Testis (tissue), 3 donors: ENCODE data around the gene OLFML2A. TPM values are rescaled to one million over a fixed set of nuclear protein-coding genes. Genes with fewer than 3 reads are reported as not detected.

Experiments
- DNase-seq: peaks from one replicate; pipeline ENCODE4 v3.0.0-alpha.2; 2019
- H3K27ac ChIP-seq, 2 donors: fragments of 200-600 bp; sonication (generic); one replicate each; pipeline ENCODE4 v1.5.1; 2019
- H3K27me3 ChIP-seq: fragments of 200-600 bp; sonication (generic); one replicate; pipeline ENCODE4 v1.5.1; 2019
- H3K36me3 ChIP-seq: fragments of 200-600 bp; sonication (generic); one replicate; pipeline ENCODE4 v1.5.1; 2017; ENCODE audit warnings: low read depth; ENCODE audit errors: missing control alignments
- H3K4me1 ChIP-seq: fragments of 200-600 bp; sonication (generic); one replicate; pipeline ENCODE4 v1.5.1; 2019
- H3K4me3 ChIP-seq, 2 donors: fragments of 200-600 bp; sonication (generic); one replicate each; pipeline ENCODE4 v1.5.1; 2017 to 2019
- H3K9me3 ChIP-seq: fragments of 200-600 bp; sonication (generic); one replicate; pipeline ENCODE4 v1.5.1; 2017
- CTCF ChIP-seq, 3 experiments: fragments of 450-650 bp in 2 of 3; fragments of 200-600 bp in 1 of 3; sonication (generic) in 1 of 3; IDR thresholded peaks; one replicate each; pipeline ENCODE4 v1.5.1; 2016 to 2019; ENCODE audit warnings: antibody characterized with exemption in 3 of 3, mild to moderate bottlenecking in 2 of 3, moderate library complexity in 1 of 3
- POLR2A ChIP-seq: fragments of 450-650 bp; IDR thresholded peaks from one replicate; pipeline ENCODE4 v1.6.1; 2017; ENCODE audit warnings: antibody characterized with exemption, mild to moderate bottlenecking, moderate library complexity
- WGBS, 2 donors: methylation state at CpG; one replicate each; pipeline ENCODE4 v1.1.5; 2018; 5-methylcytosine and 5-hydroxymethylcytosine counted together
- intact Hi-C: fragments of 100-400 bp; cut with DNase I; formaldehyde crosslinking; loops from one replicate; pipeline ENCODE4 v1.15.1; 2023; ENCODE audit warnings: low total_unique reads
- polyA plus RNA-seq: library from polyadenylated mRNA; stranded (reverse); fragments of 350-450 nt; fragmentation: Illumina TruSeq; extraction: RNeasy Lipid Tissue Mini Kit (QIAGEN cat#74804); gene quantifications from one replicate; pipeline ENCODE4 v1.2.3, GENCODE V29; 2014; ENCODE audit warnings: low read depth, low replicate concordance; ENCODE audit not compliant: insufficient read depth
- total RNA-seq, 2 donors: library from RNA; depleted of rRNA; stranded (reverse); fragments of >200 nt; gene quantifications; one replicate each; pipeline ENCODE4 v1.2.3, GENCODE V29; 2016

OLFML2A gene
- total and polyA plus RNA-seq, 3 donors from 2014 or later, result 2.6 to 5.2 (median 4.0) TPM

DNA sequence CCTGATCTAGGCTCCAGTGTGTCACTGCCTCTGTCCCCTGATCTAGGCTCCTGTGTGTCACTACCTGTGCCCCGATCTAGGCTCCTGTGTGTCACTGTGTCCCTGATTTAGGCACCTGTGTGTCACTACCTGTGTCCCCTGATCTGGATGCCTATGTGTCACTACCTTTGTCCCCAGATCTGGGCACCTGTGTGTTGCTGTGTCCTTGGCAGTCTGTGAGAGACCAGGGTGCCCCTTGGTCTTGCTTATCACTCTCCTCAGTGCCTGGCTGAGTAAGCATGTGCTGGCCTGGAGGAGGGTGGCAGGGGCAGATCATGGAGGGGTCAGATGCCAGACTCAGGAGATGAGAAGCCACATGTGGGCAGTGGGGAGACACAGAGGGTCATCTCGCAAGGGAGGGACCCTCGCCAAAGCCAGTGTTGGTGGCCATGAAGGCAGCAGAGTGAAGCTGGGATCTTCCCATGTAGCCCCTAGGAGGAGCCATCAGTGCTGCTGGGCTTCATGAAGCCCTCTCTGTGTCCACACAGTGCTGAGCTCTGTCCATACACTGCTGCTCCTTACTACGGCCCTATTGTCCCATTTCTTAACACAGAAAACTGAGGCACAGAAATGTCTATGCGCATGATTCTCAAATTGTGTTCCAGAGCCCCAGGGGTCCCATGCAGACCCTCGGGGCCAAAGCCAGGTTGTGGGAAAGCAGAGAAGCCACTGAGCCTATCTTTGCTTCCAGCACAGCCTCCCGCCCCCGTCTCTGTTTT lies 15.5 kb downstream of the OLFML2A start:
- intact Hi-C loops, result no loop called here

DNA sequence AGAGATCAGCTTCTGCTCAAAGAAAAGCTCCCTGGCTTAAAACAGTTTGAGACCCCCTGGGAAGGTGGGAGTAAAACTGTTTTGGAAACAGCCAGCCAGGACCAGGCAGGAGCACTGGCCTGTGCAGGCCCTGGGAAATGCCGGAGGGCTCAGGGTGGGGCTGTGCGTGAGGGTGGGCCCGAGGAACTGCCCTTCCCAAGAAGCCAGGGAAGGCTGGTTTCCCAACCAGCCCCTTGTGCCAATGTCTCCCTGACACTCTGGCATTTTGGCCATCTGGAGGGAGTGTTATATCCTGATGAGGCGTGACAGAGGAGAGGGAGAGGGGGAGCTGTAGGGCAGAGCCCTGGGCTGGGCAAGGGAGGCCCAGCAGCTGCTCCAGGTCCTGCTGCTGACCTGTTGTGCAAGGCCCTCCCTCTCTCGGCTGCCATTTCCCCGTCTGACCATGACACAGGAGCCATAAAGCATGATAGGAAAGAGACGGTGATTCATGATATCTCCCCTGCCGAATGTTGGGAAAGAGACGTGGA lies 16.1 kb downstream of the OLFML2A start:
- Histone ChIP-seq H3K27me3 (no peaks in the 10 kb centered on the region), H3K36me3 (no peaks in the 10 kb centered on the region), H3K4me3 (no peak overlapping the region), H3K4me1 (peaks cover 6% of the 10 kb centered on the region), H3K27ac (no peak overlapping the region), H3K9me3 (no peaks in the 10 kb centered on the region)
- intact Hi-C loops, result no loop called here
- 76 to 83% methylated on average over 7 to 9 of the region's 9 CpGs for WGBS, 2 donors
- TF ChIP-seq CTCF (IDR thresholded peaks at IDR 0.05), result no peak
- no peak for TF ChIP-seq POLR2A
- DNase-seq, result no peak

More for the DNA sequence above, 15.5 kb downstream of the OLFML2A start:
- peaks cover under 1% of the 10 kb centered on the region for H3K4me1 ChIP-seq
- H3K27me3 ChIP-seq, result no peaks in the 10 kb centered on the region
- no peak for DNase-seq
- no peak overlapping the region for H3K4me3 ChIP-seq
- 78 to 82% methylated on average over 8 of the region's 8 CpGs for WGBS, 2 donors
- TF ChIP-seq POLR2A (no peak), CTCF (IDR thresholded peaks at IDR 0.05) (no peak)
- no peaks in the 10 kb centered on the region for H3K36me3 ChIP-seq
- no peaks in the 10 kb centered on the region for H3K9me3 ChIP-seq
- H3K27ac ChIP-seq, result no peak overlapping the region

- H3K27ac ChIP-seq, result no peak overlapping the region
- H3K4me3 ChIP-seq, result no peak overlapping the region
- intact Hi-C loops, result no loop called here
- no peaks in the 10 kb centered on the region for H3K27me3 ChIP-seq
- WGBS, 2 donors, result 84 to 91% methylated on average over 4 to 11 of the region's 11 CpGs
- TF ChIP-seq CTCF (IDR thresholded peaks at IDR 0.05) (no peak), POLR2A (no peak)
- no peaks in the 10 kb centered on the region for H3K9me3 ChIP-seq
- peaks cover 6% of the 10 kb centered on the region for H3K4me1 ChIP-seq
- DNase-seq, result no peak
- no peaks in the 10 kb centered on the region for H3K36me3 ChIP-seq
Observed at GRCh38 chr9:124794902-124795491, 18.1 kb downstream of the OLFML2A start.

DNA sequence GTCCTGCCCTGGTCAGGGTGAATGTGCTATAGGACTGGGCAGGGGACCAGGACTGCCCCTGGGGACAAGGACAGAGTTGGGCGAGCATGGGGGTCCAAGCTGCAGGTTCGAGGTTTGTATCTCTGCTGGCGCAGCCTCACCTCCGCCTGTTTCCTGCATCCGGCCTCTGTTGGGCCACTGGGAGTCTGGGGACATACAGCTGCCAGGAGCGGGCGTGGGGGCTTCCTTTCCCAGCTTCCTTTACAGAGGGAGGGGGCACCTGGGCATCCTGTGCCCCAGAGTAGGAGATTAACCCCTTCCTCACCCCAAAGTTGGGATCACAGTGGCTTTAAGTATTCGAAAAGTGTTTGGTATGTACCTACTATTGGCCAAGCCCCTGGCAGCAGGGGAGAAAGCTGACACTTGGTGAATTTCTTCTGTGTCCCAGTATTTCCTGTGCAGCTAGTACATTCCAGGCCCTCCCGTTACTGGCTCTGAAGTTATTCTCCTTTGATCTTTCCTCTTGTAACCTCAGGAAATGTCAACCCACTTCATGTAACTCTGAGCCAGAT lies 19.0 kb downstream of the OLFML2A start:
- intact Hi-C loops, result no loop called here
- DNase-seq, result no peak
- H3K36me3 ChIP-seq, result no peaks in the 10 kb centered on the region
- no peak overlapping the region for H3K4me3 ChIP-seq
- peaks cover 6% of the 10 kb centered on the region for H3K4me1 ChIP-seq
- H3K9me3 ChIP-seq, result no peaks in the 10 kb centered on the region
- 64 to 90% methylated on average over 9 of the region's 9 CpGs for WGBS, 2 donors
- no peaks in the 10 kb centered on the region for H3K27me3 ChIP-seq
- no peak overlapping the region for H3K27ac ChIP-seq
- TF ChIP-seq CTCF (IDR thresholded peaks at IDR 0.05) (no peak), POLR2A (no peak)
